Choroid plexus epithelial cell (primary cell): ENCODE data around the gene MTA1.

ENCODE experiments used
- DNase-seq: peaks from one replicate; pipeline ENCODE4 v3.0.0-alpha.2; 2010; ENCODE audit warnings: low read depth
- H3K4me3 ChIP-seq: 2 replicates; pipeline ENCODE4 v1.5.1; 2011; ENCODE audit warnings: low read depth, mild to moderate bottlenecking, control low read depth, low read length, moderate library complexity
- TF ChIP-seq, protein P1 (sequence below): conservative IDR thresholded peaks from 2 replicates; pipeline ENCODE4 v1.5.1; 2011; ENCODE audit warnings: low read depth, mild to moderate bottlenecking, control low read depth, inconsistent platforms, low read length, moderate library complexity

MTA1 gene

DNA sequence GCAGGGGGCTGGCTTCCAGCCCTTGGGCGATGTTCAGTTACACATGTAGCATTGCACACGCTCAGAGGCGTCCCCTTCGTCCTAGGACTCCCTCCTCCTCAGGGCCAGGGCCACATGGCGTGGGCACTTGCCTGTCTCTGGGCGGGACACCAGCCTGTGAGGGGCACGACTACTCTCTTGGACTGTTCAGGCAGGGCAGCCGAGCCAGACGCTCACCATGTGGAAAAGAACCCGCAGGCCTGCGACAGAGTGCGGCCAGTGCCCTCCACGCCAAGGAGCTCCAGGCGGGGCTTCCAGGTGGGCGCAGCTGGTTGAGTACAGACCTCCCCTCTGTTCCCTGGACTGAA is 20.9 kb downstream of the MTA1 start:
- TF ChIP-seq, protein P1, sequence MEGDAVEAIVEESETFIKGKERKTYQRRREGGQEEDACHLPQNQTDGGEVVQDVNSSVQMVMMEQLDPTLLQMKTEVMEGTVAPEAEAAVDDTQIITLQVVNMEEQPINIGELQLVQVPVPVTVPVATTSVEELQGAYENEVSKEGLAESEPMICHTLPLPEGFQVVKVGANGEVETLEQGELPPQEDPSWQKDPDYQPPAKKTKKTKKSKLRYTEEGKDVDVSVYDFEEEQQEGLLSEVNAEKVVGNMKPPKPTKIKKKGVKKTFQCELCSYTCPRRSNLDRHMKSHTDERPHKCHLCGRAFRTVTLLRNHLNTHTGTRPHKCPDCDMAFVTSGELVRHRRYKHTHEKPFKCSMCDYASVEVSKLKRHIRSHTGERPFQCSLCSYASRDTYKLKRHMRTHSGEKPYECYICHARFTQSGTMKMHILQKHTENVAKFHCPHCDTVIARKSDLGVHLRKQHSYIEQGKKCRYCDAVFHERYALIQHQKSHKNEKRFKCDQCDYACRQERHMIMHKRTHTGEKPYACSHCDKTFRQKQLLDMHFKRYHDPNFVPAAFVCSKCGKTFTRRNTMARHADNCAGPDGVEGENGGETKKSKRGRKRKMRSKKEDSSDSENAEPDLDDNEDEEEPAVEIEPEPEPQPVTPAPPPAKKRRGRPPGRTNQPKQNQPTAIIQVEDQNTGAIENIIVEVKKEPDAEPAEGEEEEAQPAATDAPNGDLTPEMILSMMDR: no peak
- no peak overlapping the region for H3K4me3 ChIP-seq
- no peak for DNase-seq

DNA sequence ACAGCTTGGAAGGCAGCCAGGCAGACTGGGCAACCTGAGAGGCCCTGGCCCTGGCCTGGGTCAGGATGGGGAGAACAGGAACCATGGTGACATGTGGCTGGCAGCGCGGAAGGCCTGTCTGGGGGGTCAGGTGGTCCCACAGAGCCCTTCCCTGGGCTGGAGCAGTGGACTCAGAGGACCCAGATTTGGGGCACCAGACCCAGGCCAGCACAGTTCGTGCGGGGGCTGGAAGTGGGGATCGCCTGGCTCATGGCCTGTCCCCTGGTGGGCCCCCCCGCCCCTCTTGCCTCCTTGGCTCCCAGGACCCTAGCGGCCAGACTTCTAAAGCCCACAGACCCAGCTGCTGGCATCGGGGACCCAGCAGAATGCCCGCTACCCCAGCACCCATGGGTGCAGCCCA is 21.4 kb downstream of the MTA1 start:
- TF ChIP-seq, protein P1: no peak
- no peak for DNase-seq
- no peak overlapping the region for H3K4me3 ChIP-seq

DNA sequence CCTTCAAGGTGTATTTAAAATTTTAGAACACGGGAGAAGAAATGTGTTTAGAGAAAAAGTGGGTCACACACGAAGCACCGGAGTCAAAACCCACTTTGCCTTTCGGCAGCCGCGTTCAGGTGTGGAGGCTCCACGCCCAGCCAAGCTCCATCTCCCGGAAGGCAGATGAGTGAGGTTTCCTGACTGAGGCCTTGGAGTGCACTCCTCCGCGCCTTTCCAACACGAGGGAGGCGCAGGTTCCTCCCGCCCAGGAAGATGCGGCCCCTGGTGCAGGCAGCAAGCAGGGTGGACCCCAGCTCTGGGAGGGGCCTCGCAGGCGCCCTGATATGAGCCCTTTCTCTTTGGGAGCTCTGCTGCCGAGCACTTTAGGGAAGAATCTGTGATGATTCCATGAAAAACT is 22.5 kb downstream of the MTA1 start:
- no peak overlapping the region for H3K4me3 ChIP-seq
- DNase-seq: no peak
- TF ChIP-seq, protein P1: no peak

GRCh38 chr14:105442834-105443233 is 23.2 kb downstream of the MTA1 start:
- no peak overlapping the region for H3K4me3 ChIP-seq
- no peak for DNase-seq
- TF ChIP-seq, protein P1: no peak

GRCh38 chr14:105444859-105445258 is 25.2 kb downstream of the MTA1 start:
- H3K4me3 ChIP-seq: no peak overlapping the region
- no peak for DNase-seq
- TF ChIP-seq, protein P1: no peak

DNA sequence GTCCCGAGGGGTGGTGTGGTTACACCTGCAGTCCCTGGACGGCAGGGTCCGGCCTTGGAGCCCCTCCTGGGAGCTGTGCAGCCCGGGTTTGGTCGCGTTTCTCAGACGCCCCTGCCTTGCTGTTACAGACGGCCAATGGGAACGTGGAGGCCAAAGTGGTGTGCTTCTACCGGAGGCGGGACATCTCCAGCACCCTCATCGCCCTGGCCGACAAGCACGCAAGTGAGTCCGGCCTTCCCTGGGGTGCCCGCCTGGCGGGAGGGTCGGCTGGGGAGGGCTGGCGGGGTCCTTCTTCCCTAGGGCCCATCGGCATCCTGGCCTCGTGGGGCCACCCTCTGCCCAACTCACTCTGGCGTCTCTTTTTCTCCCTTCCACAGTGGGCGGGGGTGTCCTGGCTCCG is 25.7 kb downstream of the MTA1 start:
- DNase-seq: no peak
- no peak overlapping the region for H3K4me3 ChIP-seq
- TF ChIP-seq, protein P1: no peak

GRCh38 chr14:105445901-105446845 is 26.5 kb downstream of the MTA1 start:
- no peak for DNase-seq
- TF ChIP-seq, protein P1: no peak
- H3K4me3 ChIP-seq: no peak overlapping the region
